Superior temporal gyrus (tissue), 1 donor: ENCODE measurements around the gene TSPEAR.
"Not testable (repeated sequence)": the region's sequence is repeated elsewhere in the genome, so short reads cannot be mapped to it uniquely, and the experiment has no call there.

Source experiments
- DNase-seq: peaks from one replicate; pipeline ENCODE4 v3.0.0-alpha.2; 2016; ENCODE audit errors: extremely low spot score

Gene TSPEAR

DNA sequence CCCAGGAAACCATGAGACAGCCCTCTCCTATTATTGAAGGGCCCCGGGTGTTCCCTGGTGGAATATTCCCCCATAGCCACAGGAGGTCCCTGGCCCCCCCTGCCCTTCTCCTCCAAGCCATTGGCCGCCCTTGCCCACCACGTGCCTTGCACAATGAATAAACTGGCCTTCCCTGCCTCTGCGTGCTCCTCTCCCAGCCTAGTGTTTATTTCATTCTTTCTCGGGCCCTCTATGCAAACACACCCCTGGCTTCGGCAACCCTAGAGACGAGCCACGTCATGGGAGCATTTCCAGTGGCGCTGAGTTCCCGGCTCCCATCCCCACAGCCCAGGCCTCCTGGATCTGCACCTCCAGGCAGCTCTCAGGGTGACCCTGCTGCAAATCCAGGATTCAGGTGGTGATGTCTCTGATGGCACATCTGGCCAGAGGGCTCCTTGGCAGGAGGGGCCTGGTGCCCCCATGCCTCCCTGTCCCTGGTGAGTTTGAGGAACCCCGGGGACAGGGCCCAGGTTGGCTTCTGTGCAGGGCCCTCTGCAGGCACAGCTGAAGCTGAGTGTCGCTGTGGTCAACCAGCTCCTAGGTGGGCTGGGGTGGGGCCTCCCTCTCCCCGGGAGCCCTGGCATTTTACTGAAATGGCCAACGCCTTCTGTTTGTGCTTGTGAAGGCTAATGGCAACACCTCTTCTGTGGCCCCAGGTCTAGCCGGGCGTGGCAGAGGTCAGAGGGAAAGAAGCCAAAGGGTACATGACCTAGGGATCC, 8.2 kb downstream of the TSPEAR start:
- DNase-seq: no peak

DNA sequence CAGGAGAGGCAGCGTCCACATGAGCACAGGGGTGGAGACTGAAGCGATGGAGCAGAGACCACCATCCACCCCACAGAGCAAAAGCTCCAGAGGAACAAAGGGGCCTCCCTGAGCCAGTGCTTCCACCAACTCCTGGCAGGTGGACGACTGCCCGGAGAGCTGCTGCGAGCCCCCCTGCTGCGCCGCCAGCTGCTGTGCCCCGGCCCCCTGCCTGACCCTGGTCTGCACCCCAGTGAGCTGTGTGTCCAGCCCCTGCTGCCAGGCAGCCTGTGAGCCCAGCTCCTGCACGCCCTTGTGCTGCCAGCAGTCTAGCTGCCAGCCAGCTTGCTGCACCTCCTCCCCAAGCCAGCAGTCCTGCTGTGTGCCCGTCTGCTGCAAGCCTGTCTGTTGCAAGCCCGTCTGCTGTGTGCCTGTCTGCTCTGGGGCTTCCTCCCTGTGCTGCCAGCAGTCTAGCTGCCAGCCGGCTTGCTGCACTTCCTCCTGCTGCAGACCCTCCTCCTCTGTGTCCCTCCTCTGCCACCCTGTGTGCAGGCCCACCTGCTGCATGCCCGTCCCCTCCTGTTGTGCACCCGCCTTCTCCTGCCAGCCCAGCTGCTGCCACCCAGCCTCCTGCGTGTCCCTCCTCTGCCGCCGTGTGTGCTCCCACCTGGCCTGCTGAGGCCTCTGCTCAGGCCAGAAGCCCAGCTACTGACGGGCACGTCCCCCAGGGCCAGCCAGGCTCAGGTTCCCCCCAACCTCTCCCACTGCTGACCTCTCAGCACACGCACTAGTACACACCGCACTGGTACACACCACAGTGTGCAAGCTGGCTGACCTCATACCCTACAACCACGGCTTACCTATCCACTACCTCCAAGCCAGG, 9.0 kb downstream of the TSPEAR start:
- no peak for DNase-seq

DNA sequence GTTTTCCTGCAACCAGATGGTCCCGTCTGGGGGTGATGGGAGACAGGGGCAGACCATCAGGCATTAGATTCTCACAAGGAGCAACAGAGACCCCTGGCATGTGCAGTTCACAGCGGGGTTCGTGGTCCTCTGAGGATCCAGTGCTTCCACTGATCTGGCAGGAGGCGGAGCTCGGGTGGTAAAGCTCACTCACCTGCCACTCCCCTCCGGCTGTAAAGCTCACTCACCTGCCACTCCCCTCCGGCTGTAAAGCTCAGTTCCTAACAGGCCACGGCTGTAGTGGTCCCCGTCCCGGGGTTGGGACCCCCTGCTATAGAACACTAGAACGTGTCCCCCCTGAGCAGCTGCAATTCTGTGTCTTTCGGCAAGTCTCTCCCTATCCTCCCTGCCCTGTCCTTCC, 9.8 kb downstream of the TSPEAR start:
- DNase-seq: no peak

DNA sequence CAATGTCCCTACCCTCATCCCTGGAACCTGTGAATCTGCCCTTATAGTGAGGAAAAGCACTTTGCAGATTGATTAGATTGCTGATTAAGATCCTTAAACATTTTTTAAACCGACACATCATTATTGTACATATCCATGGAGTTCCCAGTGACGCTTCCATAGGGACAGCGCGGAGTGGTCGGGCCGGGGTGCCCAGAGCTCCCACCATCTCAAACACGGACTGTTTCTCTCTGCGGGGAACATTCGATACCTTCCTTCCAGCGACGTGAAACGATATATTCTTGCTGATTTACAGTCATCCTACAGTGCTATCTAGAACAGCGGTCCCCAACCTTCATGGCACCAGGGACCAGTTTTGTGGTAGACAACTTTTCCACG, 10.4 kb downstream of the TSPEAR start:
- DNase-seq: no peak

DNA sequence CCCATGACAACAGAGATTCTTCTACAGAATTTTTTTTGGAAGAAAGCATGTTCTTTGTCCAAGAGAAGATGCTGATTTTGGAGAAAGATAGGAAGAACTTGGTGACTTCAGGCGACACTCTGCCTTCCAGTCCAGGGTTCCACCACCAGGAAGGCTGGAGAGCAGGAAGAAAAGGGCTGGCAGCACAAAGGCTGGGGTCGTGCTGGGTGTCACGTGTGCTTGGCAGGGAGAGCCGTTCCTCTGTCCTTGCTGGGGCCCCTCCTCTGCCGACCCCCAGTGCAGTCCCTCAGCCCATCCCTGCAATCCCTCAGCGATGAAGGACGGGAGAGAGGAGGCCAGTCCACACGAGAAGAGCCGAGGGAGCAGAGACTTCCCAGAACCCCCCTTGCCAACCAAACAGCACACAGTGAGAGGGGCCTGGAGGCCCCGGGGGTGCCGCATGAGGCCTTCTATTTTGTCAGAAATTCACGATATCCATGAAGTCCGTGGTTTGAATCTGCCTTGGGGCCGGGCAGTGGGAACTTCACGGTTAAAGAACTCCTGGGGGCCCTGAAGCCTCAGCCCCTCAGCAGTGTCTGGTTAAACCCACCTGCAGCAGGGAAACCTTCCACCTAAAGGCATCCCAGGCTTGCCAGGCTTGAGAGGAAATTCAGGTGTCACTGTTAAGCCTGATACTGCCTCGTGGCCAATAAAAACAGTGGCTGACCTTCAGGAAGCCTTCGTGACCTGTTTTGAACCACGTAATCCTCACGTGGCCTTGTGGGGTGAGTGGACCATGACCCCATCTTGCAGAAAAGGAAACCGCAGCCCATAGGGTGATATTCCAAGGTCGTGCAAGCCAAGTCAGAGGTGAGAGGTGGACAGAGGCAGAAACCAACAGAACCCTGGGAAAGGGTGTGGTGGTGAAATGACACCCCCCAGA, 11.0 kb downstream of the TSPEAR start:
- DNase-seq: no peak

DNA sequence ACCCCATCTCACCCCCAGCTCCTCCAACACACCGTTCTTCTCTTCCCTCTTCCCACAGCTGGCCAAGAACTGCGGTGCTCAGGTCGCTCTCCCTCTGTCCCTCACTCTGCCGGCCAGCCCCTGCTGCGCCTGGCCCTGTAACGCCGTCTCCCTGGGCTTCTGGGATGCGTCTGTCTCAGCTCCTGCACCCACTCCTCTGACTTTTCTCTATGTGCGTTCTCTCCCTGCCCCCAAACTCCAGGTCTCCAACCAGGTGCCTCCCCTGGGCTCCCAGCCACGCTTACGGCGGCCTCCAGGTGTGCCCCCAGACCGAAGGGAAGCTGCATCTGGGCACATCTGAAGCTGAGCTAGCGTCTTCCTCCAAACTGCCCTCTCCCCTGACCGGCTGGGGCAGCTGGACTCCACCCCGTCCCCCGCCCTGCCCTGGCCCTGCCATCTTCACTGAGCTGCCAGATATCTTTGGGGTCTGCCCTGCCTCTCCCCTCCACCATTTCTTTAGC, 11.8 kb downstream of the TSPEAR start:
- no peak for DNase-seq

DNA sequence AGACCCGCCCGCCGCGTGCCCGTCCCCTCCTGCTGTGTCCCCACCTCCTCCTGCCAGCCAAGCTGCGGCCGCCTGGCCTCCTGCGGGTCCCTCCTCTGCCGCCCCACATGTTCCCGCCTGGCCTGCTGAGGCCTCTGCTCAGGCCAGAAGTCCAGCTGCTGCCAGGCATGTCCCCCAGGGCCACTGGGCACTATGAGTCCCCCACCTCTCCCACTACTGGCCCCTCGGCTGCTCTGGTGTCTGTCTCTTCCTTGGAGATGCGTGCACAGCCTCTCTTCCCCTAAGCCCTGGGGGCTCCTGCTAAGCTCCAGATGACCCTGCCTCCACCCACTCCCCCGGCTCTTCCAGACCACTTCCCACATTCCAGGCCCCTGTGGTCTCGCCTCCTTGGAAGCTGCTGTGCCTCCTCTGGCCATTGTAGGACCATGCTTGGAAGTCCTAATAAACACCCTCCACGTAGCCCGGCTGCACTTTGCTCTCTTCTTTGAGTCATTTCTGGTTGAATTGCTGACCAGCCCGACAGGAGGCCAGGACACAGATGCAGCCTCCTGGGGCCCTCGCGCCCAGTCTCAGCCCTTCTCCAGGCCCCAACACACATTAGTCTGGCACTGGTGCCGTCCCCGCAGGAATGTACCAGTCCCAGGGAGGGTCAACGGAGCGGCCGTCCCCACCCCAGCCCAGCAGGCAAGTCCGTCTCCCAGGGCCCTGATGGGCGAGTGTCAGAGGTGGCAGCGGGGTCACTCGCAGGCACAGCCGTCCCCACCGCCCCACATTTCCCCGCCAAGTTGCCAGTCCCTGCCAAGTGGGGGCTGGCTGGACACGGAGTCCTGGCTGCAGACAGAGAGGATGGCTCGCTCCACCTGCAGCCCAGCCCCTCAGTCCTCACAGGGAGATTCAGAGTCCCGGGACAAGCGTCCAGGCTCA, 13.3 kb downstream of the TSPEAR start:
- DNase-seq: no peak

DNA sequence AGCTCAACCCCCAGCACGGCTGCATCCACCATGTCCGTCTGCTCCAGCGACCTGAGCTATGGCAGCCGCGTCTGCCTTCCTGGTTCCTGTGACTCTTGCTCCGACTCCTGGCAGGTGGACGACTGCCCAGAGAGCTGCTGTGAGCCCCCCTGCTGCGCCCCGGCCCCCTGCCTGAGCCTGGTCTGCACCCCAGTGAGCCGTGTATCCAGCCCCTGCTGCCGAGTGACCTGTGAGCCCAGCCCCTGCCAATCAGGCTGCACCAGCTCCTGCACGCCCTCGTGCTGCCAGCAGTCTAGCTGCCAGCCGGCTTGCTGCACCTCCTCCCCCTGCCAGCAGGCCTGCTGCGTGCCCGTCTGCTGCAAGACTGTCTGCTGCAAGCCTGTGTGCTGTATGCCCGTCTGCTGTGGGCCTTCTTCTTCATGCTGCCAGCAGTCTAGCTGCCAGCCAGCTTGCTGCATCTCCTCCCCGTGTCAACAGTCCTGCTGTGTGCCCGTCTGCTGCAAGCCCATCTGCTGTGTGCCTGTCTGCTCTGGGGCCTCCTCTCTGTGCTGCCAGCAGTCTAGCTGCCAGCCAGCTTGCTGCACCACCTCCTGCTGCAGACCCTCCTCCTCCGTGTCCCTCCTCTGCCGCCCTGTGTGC, 14.1 kb downstream of the TSPEAR start, which contains the start of gene KRTAP10-12:
KRTAP10-12 (plus strand) TSS at position 1 of the 639 bp plus-strand sequence; CDS start at position 31, 30 bp downstream.
- DNase-seq: not testable (repeated sequence)

DNA sequence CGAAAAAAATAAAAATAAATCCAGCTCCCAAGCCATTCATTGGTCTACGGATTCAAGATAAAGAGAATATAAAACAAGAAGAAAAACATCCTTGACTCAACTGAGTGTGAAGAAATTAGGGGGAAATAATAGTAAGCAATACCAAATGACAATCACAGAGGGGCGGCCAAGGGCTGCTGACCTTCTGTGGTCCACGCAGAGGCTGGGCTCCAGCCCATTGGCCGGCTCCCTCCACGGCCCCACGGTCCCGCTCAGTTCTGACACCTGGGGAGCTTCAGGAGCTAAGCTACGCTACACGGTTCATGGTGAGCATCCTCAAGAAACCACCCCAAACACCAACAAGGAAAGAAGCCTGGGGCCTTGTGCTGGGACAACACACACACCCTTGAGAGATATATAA, 14.8 kb downstream of the TSPEAR start:
- no peak for DNase-seq

DNA sequence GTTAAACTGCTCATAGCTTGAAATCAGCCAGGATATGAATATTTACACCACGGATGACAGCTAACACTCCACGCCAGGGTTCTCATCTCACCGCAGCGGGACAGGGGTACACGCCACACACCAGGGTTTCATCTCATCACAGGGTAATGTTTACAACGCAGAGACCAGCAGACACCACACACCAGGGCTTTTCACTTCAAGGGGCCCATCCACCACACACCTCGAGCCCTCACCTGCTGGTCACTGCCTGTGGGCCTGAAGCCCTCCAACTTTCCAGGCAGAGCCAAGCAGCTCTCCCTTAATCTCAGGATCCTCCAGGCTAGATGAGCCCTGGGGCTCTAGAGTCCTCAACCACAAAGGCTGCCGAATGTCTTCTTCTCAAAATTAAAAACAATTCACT, 15.7 kb downstream of the TSPEAR start:
- DNase-seq: no peak

DNA sequence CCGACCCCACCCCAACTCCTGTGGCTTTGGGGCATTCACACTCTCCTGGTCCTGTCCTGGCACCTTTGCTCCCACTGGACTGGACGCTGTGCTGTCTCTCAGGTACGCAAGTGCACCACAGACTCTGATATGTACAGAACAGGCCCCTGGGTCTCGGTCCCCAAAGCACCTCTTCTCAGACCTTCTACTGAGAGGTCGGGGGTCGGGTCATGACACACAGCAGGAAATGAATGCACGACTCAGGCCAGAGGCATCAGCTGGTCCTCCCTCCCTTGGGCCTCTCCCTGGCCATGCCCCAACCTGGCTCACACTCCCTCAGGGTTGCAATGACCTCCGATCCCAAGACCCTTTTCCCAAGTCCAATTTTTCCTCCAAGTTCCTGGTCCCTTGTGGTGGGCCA, 16.2 kb downstream of the TSPEAR start:
- DNase-seq: no peak

DNA sequence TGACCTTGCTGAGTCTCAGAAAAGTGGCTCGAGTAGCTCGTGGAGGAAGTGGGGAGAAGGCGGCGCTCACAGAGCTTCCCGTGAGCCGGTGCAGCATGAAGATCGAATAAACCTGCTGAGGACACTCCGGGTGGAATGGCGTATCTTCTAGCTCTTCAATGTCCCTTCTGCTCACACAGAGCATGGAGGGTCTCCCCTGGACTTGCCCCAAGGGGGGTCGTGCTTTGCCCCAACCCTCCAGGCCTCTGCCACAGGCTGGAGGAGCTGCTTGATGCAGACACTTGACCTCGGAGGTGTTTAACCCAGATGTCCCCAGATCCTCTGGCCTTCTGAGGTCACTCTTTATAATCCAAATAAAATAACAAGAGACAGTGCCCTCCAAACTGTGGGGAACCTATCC, 16.6 kb downstream of the TSPEAR start:
- DNase-seq: no peak

DNA sequence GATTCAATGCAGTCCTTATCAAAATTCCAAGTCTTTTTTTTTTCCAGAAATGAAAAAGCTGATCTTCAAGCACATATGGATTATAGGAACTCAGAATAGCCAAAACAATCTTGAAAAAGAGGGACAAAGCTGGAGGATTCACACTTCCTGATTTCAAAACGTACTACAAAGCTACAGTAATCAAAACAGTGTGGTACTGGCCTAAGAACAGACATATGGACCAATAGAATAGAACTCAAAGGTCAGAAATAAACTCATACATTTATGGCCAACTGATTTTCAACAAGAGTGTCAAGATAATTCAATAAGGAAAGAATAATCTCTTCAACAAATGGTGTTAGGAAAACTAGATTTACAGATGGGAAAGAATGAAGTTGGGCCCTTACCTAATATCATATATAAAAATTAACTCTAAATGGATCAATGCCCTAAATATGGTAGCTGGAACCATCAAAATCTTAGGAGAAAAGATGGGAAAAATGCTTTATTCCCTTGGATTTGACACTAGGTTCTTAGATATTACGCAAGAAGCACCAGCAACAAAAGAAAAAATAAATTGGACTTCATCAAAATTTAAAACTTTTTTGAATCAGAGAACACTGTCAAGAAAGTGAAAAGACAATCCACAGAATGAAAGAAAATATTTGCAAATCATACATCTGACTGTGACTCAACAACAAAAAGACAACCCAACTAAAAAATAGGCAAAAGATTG, 18.4 kb downstream of the TSPEAR start:
- no peak for DNase-seq

DNA sequence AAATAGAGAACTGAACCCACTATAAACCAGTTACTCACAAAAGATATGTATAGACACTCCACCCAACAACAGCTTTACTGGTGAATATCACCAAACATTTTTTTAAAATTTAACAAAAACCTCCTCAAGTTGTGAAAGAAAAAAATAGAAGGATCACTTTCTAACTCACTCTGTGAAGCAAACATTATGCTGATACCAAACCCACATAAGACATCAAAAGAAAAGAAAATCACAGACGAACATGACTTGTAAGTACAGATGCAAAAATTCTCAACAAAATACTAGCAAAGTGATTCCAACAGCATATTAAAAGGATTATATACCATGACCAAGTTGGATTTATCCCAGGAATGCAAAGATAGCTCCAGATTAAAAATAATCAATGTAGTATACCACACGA, 19.7 kb downstream of the TSPEAR start:
- no peak for DNase-seq

DNA sequence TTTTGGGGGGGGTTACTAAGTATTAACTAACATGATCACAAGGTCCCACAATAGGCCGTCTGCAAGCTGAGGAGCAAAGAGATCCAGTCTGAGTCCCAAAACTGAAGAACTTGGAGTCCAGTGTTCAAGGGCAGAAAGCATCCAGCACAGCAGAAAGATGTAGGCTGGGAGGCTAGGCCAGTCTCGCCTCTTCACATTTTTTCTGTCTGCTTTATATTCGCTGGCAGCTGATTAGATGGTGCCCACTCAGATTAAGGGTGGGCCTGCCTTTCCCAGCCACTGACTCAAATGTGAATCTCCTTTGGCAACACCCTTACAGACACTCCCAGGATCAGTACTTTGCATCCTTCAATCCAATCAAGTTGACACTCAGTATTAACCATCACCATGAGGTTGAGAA, 21.6 kb downstream of the TSPEAR start:
- DNase-seq: not testable (repeated sequence)

DNA sequence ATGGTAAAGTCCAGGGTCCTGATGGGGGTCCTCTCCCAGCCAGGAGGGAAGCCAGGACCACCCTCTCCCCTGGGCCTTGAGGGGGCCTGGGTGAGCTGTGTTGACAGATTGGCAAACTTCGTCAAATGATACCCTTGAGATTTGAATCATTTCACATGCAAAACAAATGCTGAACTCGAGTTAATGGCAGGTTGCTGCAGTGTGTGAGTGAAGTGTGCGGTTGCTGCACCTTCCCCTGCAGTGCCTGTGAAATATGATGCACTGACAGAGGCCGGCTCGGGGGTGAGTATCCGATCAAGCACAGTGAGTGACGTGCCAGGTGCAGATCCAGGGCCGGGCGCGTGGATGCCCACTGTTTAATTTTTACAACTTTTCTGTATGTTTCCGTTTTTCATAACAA, 23.7 kb downstream of the TSPEAR start:
- no peak for DNase-seq

DNA sequence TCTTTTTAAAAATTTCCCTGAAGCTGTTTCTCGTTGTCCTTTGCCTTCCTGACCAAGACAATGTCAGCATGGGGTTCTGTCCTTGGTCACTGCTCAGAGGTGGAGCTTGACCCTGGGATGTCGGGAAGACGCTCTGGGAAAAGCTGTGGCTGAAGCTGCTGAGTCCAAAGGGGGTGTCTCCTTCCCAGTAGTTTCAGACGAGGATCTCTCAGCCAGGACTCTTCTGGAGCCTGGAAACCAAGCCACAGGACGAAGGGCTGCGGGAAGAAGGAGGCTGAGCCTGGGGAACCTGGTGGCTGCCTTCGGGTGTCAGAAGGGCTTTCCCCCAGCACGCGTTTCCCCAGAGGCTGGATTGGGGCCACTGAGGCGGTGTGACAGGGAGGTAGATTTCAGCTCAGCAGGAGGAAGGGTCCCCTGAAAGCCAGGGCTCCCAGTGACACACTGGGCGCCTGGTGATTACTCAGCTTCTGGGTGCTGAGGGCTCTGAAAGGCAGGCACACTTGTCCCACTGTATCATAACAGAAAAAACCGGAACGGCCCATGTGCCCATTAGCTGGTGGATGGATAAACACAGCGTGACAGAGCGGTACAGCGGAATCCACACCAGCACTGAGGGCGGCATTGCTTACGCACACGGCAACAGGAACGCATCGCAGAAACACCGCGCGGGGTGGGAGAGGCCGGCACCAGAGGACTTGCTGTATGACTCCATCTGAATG, 24.4 kb downstream of the TSPEAR start:
- no peak for DNase-seq

DNA sequence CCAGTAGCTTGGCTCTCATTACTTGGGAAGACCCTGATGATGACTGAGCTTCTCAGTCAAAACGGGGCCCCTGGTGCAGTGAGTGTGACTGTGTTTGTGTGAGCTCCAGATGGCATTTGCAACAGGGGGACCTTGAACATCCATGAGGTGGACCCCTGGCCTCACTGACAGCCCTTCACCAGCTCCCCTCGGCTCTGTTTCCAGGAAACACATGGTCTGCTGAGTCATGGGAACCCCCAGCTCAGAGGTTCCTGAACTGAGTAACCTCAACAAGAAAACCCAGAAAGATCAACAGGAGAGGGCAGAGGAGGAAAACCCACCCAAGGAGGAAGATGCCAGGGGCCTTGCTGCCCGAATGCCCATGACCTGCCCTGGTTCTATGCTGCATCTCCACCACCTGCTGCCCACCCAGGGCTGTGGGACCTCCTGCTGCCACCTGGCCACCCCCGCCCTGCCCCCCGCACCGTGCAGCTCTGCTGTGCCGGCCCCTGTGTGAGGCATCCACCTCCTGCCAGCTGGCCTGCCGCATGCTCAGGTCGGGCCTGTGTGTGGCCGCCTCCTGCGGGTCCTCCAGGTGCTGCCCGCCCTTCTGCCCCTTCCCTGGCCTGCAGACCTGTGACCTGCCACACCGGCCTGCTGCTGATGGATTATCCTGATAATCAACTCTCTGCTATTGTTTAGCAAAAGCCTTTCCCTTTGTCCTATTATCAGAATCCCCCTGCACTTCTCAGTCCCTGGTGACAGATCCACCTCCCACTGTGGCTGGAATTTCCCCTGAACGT, 25.2 kb downstream of the TSPEAR start:
- DNase-seq: no peak
